Testis (tissue), 2 donors: ENCODE results near the gene RNF141.

ENCODE experiments used
- POLR2A ChIP-seq: fragments of 450-650 bp; IDR thresholded peaks from one replicate; pipeline ENCODE4 v1.6.1; 2017; ENCODE audit warnings: antibody characterized with exemption, mild to moderate bottlenecking, moderate library complexity
- TF ChIP-seq, protein P1 (sequence below), 3 experiments: fragments of 450-650 bp in 2 of 3; fragments of 200-600 bp in 1 of 3; sonication (generic) in 1 of 3; IDR thresholded peaks; one replicate each; pipeline ENCODE4 v1.5.1; 2016 to 2019; ENCODE audit warnings: antibody characterized with exemption in 3 of 3, mild to moderate bottlenecking in 2 of 3, moderate library complexity in 1 of 3

DNA sequence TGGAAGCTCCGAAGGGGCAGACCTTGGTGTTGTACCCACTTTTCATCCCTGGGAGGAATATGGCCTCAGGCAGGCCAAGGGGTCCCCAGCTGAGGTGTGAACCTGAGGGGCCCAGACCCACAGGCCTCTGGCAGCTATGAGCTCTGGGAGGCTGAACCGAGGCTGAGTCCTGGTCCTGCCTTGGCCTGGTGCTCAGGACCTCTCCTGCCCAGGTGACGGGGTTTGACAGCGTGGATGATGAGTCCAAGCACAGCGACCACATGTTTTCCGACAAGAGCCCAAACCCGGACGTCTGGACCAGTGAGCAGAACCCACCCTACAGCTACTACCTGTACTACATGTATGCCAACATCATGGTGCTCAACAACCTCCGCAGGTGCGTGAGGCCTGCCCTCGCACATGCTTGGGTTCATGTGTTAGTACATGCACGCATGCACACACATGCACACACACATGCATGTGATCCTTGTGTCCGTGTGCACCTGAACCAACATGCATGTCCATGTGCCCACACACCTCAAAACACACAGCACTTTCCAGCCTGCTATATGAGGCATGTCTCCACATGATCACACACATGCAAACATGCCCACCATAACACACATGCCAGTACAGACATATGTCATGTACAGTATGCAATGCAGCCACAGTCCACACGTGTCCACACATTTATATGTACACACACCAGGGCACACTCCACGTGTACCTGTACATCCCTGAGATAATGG, 40.9 kb downstream of the RNF141 start:
- TF ChIP-seq, protein P1, sequence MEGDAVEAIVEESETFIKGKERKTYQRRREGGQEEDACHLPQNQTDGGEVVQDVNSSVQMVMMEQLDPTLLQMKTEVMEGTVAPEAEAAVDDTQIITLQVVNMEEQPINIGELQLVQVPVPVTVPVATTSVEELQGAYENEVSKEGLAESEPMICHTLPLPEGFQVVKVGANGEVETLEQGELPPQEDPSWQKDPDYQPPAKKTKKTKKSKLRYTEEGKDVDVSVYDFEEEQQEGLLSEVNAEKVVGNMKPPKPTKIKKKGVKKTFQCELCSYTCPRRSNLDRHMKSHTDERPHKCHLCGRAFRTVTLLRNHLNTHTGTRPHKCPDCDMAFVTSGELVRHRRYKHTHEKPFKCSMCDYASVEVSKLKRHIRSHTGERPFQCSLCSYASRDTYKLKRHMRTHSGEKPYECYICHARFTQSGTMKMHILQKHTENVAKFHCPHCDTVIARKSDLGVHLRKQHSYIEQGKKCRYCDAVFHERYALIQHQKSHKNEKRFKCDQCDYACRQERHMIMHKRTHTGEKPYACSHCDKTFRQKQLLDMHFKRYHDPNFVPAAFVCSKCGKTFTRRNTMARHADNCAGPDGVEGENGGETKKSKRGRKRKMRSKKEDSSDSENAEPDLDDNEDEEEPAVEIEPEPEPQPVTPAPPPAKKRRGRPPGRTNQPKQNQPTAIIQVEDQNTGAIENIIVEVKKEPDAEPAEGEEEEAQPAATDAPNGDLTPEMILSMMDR (IDR thresholded peaks at IDR 0.05) = no peak
- no peak for TF ChIP-seq POLR2A
